AG04449 (cell line): ENCODE results near the gene HPSE.

Source experiments
- CTCF ChIA-PET: fragments of 350-600 bp; formaldehyde crosslinking; extraction: SDS; loops from one replicate; lab custom pipeline; 2021; ENCODE audit warnings: antibody characterized with exemption; lab: Yijun Ruan, JAX
- POLR2A ChIA-PET: fragments of 400-600, 350-600 bp; formaldehyde crosslinking; extraction: SDS; loops from one replicate; lab custom pipeline; 2020; ENCODE audit warnings: antibody characterized with exemption, inconsistent platforms; lab: Yijun Ruan, JAX
- DNase-seq: peaks from one replicate; pipeline ENCODE4 v3.0.0-alpha.2; 2010; ENCODE audit warnings: low read depth, low spot score
- H3K4me3 ChIP-seq: 2 replicates; pipeline ENCODE4 v1.5.1; 2011; ENCODE audit warnings: low read depth, mild to moderate bottlenecking, control low read depth, low read length
- CTCF ChIP-seq: IDR thresholded peaks from one replicate; pipeline ENCODE4 v1.5.1; 2011; ENCODE audit warnings: mild to moderate bottlenecking, moderate library complexity, low read length, control low read depth, inconsistent platforms; ENCODE audit not compliant: insufficient read depth; ENCODE audit errors: missing control alignments

The HPSE gene

GRCh38 chr4:83252782-83253405 lies 81.8 kb downstream of the HPSE start:
- POLR2A ChIA-PET: no interaction called here
- DNase-seq: no peak
- no peak overlapping the region for H3K4me3 ChIP-seq
- peak; percentile 59 for TF ChIP-seq CTCF
- CTCF ChIA-PET: interaction anchor here (0.7 to 4.5 kb wide), 18 partner anchors 8 to 373 kb away, joined by 3 to 18 read pairs (median 6); partner anchors contain the start of genes COPS4 and PLAC8

GRCh38 chr4:83251447-83251830 lies 83.2 kb downstream of the HPSE start:
- no peak overlapping the region for H3K4me3 ChIP-seq
- no peak for DNase-seq
- no peak for TF ChIP-seq CTCF
- ChIA-PET POLR2A (no interaction called here), CTCF (interaction anchor here (0.8 to 4.5 kb wide), 18 partner anchors 9 to 214 kb away, joined by 3 to 18 read pairs (median 3); partner anchors contain the start of genes COQ2 and PLAC8)

GRCh38 chr4:83250687-83251446 lies 83.8 kb downstream of the HPSE start:
- H3K4me3 ChIP-seq: no peak overlapping the region
- no peak for TF ChIP-seq CTCF
- ChIA-PET POLR2A (no interaction called here), CTCF (interaction anchor here (0.8 to 4.5 kb wide), 17 partner anchors 10 to 213 kb away, joined by 3 to 18 read pairs (median 3); partner anchors contain the start of genes COQ2 and PLAC8)
- no peak for DNase-seq

- CTCF ChIA-PET: no interaction called here
- no peak for DNase-seq
- POLR2A ChIA-PET: no interaction called here
- no peak for TF ChIP-seq CTCF
- H3K4me3 ChIP-seq: no peak overlapping the region
Measured at GRCh38 chr4:83248486-83248885, 86.2 kb downstream of the HPSE start.

- no peak for DNase-seq
- no peak for TF ChIP-seq CTCF
- no peak overlapping the region for H3K4me3 ChIP-seq
- ChIA-PET POLR2A (no interaction called here), CTCF (no interaction called here)
Measured at GRCh38 chr4:83247415-83248357, 87.0 kb downstream of the HPSE start.
